Left cardiac atrium (tissue), 4 donors: Measurements from ENCODE around the gene PSMB7. TPM values are rescaled to one million over a fixed set of nuclear protein-coding genes. Genes with fewer than 3 reads are reported as not detected.
A peak's percentile ranks its signal among the peaks of the same experiment; 100 is the strongest.

Experiments used
- ATAC-seq, 2 donors: fragments of 200-7000 bp; cut with Tn5 transposase; one replicate each; pipeline ENCODE4 v1.9.1; 2020; ENCODE audit warnings: mild to moderate bottlenecking in 2 of 2, moderate library complexity in 2 of 2
- DNase-seq: peaks from one replicate; pipeline ENCODE4 v3.0.0-alpha.2; 2020
- intact Hi-C, 2 donors: fragments of 100-400 bp; cut with DNase I; formaldehyde crosslinking; loops; one replicate each; pipeline versions ENCODE4 v1.14.1 to v1.15.1; 2022 to 2023
- total RNA-seq, 2 donors: library from RNA; stranded (reverse); fragmentation: NEBNext Ultra II Directional; extraction: Animal tissue kit (Norgen Biotek cat#: 25700); gene quantifications; one replicate each; pipeline ENCODE4 v1.2.1, GENCODE V29; 2021
- donor health status: DM: no; HTN: yes; CAD: no.
- donor health status: DM: no; HTN: yes; CAD: no; lungs with severe emphysema.
- donor health status: DM: yes; HTN: yes; CAD: no.
- donor health status: Dilated cardiomyopathy.

Gene PSMB7
- total RNA-seq, 2 donors from 2014 or later = 124 to 135 TPM

GRCh38 chr9:124366476-124367220 is 48.6 kb downstream of the PSMB7 start:
- intact Hi-C loops = no loop called here
- DNase-seq = no peak
- no peak for ATAC-seq

DNA sequence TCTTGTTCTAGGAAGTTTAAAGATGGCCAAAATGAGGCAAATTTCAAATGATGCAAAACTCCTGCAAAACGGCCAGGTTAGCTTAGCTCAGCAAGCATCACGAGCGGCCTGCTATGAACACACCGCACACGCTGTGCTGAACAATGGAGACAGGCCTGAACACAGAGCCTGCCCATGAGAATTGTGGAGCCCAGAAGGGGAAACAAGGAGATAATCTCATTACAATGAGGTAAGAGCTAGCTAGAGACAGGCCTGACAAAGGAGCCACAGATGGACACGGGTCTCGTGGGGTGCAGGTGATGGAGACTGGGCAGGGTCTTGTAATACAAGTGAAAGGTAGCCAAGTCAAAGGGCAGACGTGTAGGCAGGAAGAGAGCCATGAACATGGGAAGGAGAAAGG is 50.2 kb downstream of the PSMB7 start:
- ATAC-seq (no peak), DNase-seq (no peak)
- intact Hi-C loops = no loop called here

- DNase-seq (no peak), ATAC-seq (no peak)
- intact Hi-C loops = no loop called here
Observed at GRCh38 chr9:124364141-124364540, 51.1 kb downstream of the PSMB7 start.

DNA sequence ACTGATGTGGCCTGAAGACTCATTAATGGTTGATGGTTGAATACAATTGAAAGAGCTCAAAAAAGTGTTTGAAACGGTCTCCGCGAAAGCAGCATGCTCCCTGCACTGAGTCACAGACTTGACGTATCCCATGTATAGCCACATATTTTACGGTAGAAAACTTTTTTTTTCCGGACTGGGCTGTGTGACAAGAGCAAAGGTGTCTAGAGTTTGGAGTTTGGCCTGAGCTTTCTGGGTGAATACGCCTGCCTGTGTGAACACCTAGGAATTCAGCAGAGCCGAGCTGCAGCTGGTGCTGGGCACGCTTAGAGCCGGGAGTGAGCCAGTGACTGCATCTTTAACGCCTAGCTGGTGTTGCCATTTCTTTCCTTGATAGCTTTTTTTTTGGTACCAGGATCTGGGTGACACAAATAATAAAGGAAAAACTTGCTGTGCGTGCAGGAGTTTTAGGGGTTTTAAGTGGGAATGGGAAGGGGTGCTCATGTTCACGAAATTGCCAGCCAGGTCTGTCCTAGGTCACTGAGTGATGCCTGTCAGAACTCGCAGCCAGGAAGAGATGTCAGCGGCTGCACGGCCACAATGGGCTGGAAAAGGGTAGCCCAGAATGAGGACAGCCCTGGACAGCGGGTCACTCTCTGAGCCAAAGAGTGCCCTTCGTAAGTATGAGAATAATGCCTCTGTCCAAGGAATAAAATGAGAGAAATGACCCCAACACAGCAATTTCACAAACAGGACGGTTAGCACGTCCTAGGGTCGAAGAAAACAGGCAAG is 51.7 kb downstream of the PSMB7 start:
- intact Hi-C loops = no loop called here
- no peak for DNase-seq

DNA sequence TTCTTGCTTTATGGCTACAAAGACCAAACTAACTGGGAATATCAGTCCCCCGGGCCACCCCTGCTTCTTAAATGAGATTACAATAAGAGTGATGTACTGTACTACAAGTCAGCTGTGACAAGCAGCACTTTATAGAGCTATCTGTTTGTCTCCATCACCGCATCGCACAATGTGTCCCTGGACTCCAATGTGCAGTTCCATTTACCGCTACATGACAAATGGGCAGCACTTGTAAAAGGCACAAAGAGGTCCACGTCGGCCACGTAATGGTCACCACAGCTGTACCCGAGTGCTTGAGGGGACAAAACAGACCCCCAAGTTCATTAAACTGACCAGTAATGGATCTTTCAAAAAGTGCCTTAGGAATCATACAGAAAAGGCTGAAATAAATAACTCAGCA is 54.1 kb downstream of the PSMB7 start:
- ATAC-seq (no peak), DNase-seq (no peak)
- intact Hi-C loops = no loop called here

More for the DNA sequence above, 51.7 kb downstream of the PSMB7 start:
- no peak for ATAC-seq

DNA sequence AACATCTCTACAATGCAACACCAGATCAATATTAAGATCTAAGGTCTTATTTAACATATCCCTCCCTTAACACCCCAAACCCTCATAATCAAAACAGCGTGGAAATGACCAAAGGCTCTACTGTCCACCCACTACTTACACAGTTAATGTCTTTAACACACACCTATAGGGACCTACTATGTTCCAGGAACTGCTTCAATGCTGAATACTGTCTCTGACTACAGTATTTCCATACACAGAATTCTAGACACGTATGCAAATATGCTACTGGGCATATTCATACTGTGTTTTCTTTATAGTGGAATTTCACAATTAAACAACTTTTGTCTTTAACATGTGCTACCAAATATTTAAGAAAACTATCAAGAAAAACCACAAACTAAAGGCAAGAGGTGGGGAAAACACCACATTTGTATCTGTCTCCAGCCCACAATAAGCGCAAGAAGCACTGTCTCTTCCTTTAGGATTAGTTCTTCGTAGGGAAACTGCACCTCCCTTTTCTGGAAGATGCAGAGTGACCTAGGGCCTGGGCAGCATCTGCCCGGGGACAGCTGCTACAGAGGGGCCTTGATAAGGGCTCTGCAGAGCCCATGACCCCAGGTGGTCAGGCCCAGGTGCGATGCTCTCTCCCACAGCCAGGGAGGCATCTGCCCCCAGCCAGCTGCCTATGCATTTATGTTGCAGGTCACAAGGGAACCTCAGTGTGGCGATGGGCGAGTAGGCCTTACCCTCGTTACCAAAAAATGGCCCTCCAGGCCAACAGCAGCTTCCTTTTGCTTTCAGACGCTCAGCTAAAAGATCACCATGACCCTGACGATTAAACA is 55.2 kb downstream of the PSMB7 start:
- intact Hi-C loops = no loop called here

GRCh38 chr9:124359426-124359825 is 55.8 kb downstream of the PSMB7 start:
- intact Hi-C loops = no loop called here
- DNase-seq (no peak), ATAC-seq (no peak)

More for the DNA sequence above, 55.2 kb downstream of the PSMB7 start:
- ATAC-seq (no peak), DNase-seq (no peak)

DNA sequence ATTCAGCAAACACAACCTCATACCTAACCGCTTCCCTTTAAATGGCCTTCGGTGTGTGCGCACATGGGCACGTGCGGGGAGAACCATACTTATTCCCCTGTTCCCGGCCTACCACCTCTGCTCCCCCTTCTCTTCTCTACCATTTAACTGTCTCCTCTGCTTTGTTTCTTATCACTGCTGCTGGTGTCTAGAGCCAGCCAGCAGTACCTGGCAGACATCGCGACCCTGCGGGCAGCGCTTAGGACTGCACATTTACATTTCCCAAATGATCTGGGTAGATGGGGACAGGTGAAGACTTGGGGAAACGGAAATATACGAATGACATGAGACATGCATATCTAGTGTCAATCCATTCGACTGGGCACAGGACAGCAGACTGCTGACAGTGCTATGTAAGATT is 56.6 kb downstream of the PSMB7 start:
- ATAC-seq (peak in 1 of 2 donors; percentile 16), DNase-seq (no peak)
- intact Hi-C loops = no loop called here

DNA sequence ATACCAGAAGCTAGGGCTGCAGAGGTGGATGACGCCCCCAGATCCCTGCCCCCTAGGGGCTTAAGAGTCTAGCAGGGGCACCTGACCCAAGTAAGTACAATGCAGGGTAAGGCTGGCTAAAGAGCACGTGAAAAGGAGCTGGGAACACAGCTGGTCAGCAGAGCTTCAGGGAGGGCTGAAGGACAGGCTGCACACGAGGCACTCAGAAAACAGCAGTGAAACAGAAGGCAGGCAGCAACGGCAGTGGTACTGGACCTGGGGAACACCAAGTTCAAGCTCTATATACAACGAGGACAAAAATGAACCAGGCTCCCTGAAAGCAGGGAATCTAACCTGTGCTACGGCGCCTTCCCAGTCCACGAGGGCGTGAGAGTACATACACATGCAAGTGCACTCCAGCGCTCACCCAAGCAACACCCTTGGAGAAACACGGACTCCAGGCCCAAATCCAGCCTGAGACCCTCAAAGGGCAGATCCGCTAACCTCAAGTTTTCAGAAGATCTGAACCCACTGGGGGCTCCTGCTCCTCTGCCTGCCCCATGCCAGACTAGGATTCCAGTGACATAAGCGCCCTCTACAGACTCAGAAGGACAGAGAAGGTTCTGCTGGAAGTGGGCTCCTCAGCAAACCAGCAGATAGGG is 57.4 kb downstream of the PSMB7 start:
- peak in 1 of 2 donors; percentile 10 for ATAC-seq
- intact Hi-C loops = no loop called here
- no peak for DNase-seq

GRCh38 chr9:124356745-124357390 is 58.4 kb downstream of the PSMB7 start:
- DNase-seq = no peak
- no peak for ATAC-seq
- intact Hi-C loops = no loop called here

- no peak for DNase-seq
- intact Hi-C loops = no loop called here
- no peak for ATAC-seq
Observed at GRCh38 chr9:124355941-124356744, 59.1 kb downstream of the PSMB7 start.

- no peak for DNase-seq
- intact Hi-C loops = no loop called here
- no peak for ATAC-seq
Observed at GRCh38 chr9:124355039-124355940, 60.0 kb downstream of the PSMB7 start.

DNA sequence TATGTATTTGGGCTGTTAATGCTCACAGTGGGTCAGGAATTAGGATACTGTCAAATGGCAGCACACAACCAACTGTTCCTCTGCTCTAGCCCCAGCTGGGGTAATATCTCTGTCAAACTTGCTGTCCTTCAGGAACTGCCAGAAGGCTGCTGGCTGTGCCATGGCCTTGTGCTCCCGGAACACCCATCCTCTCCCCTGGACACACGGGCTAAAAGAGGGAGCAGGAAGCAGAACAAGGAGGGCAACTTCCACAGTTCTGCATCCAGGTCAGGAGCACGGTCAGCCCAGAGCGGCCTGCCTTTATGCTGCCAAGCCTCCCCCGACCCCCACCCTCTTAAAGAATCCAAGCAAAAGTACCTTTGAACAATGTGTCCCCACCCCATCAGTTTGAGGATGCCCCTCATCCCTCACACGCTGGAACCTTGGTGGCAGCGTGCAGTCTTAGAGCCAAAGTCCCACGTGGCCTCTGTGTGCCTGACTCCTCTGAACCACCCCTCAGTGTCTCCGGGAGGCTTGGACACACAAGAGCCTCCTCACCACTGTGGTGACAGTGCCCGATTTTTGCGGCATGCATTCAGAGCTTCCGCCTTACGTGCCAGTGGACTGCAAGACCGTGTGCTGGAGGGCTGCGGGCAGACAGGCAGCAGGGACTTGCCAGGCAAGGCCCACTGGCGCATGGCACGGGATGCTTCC is 60.8 kb downstream of the PSMB7 start:
- intact Hi-C loops = no loop called here
- ATAC-seq = no peak
- DNase-seq = no peak

- ATAC-seq = no peak
- intact Hi-C loops = no loop called here
- no peak for DNase-seq
Observed at GRCh38 chr9:124353811-124354274, 61.4 kb downstream of the PSMB7 start.

DNA sequence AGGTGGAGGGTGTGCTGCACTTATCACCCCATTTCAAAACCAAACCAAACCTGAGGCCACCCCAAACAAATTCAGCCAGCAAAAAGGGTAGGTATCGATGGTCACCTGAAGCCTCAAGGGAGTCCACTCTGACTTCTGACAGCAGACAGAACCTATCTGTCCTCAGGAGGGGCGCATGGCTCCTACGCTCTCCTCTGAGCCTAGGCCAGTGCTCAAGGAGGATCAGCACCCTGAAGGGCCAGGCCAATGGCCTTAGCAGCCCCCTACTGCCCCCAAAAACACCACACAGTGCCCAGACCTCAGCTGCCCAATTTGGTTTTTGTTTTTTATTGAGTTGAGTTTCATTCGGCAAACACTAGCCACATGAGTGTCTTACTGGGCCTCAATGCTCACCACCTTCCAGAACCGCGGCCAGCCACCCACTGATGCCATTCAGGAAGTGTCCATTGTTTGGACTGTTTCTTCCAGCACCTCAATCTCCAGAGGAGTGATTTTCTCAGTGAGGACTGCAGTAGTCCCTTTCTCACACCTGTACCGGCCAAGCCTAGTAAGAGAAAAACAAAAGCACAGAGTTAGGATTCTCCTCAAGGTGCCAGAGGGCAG is 62.0 kb downstream of the PSMB7 start:
- ATAC-seq (no peak), DNase-seq (no peak)

GRCh38 chr9:124352616-124353015 is 62.6 kb downstream of the PSMB7 start:
- DNase-seq (no peak), ATAC-seq (peak in 1 of 2 donors; percentile 14)
- intact Hi-C loops = no loop called here

More for the DNA sequence above, 62.0 kb downstream of the PSMB7 start:
- intact Hi-C loops = no loop called here
